HepG2 (cell line): Measurements from ENCODE around the gene MIEF1. TPM values are rescaled to one million over a fixed set of nuclear protein-coding genes. Genes with fewer than 3 reads are reported as not detected.

ENCODE experiments used
- ATAC-seq: fragments of 200-7000 bp; cut with Tn5 transposase; 3 replicates; pipeline ENCODE4 v1.9.1; 2020; ENCODE audit warnings: mild to moderate bottlenecking, moderate library complexity
- BruUV-seq: library from RNA; stranded (reverse); fragments of 400-500 nt; replicated peaks from 2 replicates; lab custom pipeline; 2021; lab: Mats Ljungman, UMichigan
- CTCF ChIA-PET: fragments of 300-600 bp; formaldehyde crosslinking; extraction: SDS; loops from one replicate; lab custom pipeline; 2021; ENCODE audit warnings: low total read pairs, inconsistent platforms, low intra/inter-chr PET ratio; lab: Yijun Ruan, JAX
- POLR2A ChIA-PET: fragments of 350-600 bp; sonication (Branson Sonifier 250); formaldehyde crosslinking; loops from one replicate; lab custom pipeline; 2020; ENCODE audit warnings: antibody characterized with exemption, inconsistent platforms; lab: Yijun Ruan, JAX
- DNase-seq: peaks from one replicate; pipeline ENCODE4 v3.0.0-alpha.2; 2015; ENCODE audit warnings: low spot score
- FAIRE-seq: peaks from 3 replicates; lab custom pipeline; 2011; peaks lifted over from hg19 to GRCh38; lab: Jason Lieb, UNC
- H2AFZ ChIP-seq: one replicate; pipeline ENCODE4 v1.6.1; 2011; ENCODE audit warnings: low read length, inconsistent platforms
- H3K27ac ChIP-seq: fragments of 300-600 bp; 3 replicates; pipeline ENCODE4 v1.8.0; 2011; ENCODE audit warnings: mixed run types, mild to moderate bottlenecking, mixed read lengths, low read length, inconsistent platforms; ENCODE audit not compliant: insufficient read depth; ENCODE audit errors: extremely low read length
- H3K27me3 ChIP-seq, 2 experiments: fragments of 200-600 bp in 1 of 2; 2 replicates in 1 of 2; 3 replicates in 1 of 2; pipeline versions ENCODE4 v1.6.0 to v1.8.0; 2011; ENCODE audit warnings: low read length in 2 of 2, mild to moderate bottlenecking in 2 of 2, moderate library complexity in 2 of 2, inconsistent platforms in 1 of 2; ENCODE audit not compliant: insufficient read depth in 2 of 2, control insufficient read depth in 1 of 2
- H3K36me3 ChIP-seq, 2 experiments: fragments of 200-600 bp in 1 of 2; replicated peaks in 1 of 2; 2 replicates in 1 of 2; 3 replicates in 1 of 2; pipeline versions ENCODE4 v1.5.1 to v1.8.0; 2011; ENCODE audit warnings: low read length in 2 of 2, inconsistent platforms in 1 of 2; ENCODE audit not compliant: insufficient read depth in 2 of 2, control insufficient read depth in 1 of 2
- H3K4me1 ChIP-seq: 2 replicates; pipeline ENCODE4 v1.5.1; 2012; ENCODE audit warnings: low read length, inconsistent platforms; ENCODE audit not compliant: insufficient read depth
- H3K4me2 ChIP-seq: 2 replicates; pipeline ENCODE4 v1.6.0; 2011; ENCODE audit warnings: low read depth, low read length, inconsistent platforms
- H3K4me3 ChIP-seq, 3 experiments: fragments of 200-600 bp in 1 of 3; sonication (generic), shearing (Covaris generic) in 1 of 3; replicated peaks in 1 of 3; 2 replicates each; pipeline ENCODE4 v1.5.1; 2011 to 2016; ENCODE audit warnings: low read length in 3 of 3, inconsistent platforms in 2 of 3, low read depth in 2 of 3, mild to moderate bottlenecking in 2 of 3, control low read depth in 1 of 3, mixed read lengths in 1 of 3; ENCODE audit not compliant: insufficient read depth in 1 of 3
- H3K79me2 ChIP-seq: one replicate; pipeline ENCODE4 v1.6.1; 2011; ENCODE audit warnings: low read length, inconsistent platforms; ENCODE audit not compliant: insufficient read depth
- H3K9ac ChIP-seq: 2 replicates; pipeline ENCODE4 v1.6.0; 2011; ENCODE audit warnings: mild to moderate bottlenecking, low read depth, low read length, inconsistent platforms; ENCODE audit not compliant: insufficient read depth
- H3K9me3 ChIP-seq: 2 replicates; pipeline ENCODE4 v1.5.1; 2012; ENCODE audit warnings: mild to moderate bottlenecking, low read length
- H4K20me1 ChIP-seq: 2 replicates; pipeline ENCODE4 v1.6.0; 2011; ENCODE audit warnings: inconsistent platforms, mild to moderate bottlenecking, low read length, moderate library complexity; ENCODE audit not compliant: insufficient read depth
- NR2F6 ChIP-seq, 2 experiments: IDR thresholded peaks; 2 replicates each; pipeline ENCODE4 v1.6.1; 2016; ENCODE audit warnings: antibody characterized with exemption in 1 of 2, mild to moderate bottlenecking in 1 of 2
- PAF1 ChIP-seq: IDR thresholded peaks from 2 replicates; pipeline ENCODE4 v1.6.1; 2016; ENCODE audit warnings: missing genetic modification reagents, missing compliant biosample characterization
- SRSF9 ChIP-seq: fragments of 200-400 bp; formaldehyde crosslinking; IDR thresholded peaks from 2 replicates; pipeline ENCODE4 v1.6.1; 2018; ENCODE audit warnings: borderline replicate concordance, mild to moderate bottlenecking, low read depth, low read length; ENCODE audit not compliant: insufficient read depth, poor library complexity, severe bottlenecking
- ZBTB8A ChIP-seq: sonication (generic); formaldehyde crosslinking; IDR thresholded peaks from 2 replicates; pipeline ENCODE4 v1.4.0; 2020; ENCODE audit warnings: mild to moderate bottlenecking, low read depth, missing genetic modification reagents, borderline replicate concordance
- ZNF766 ChIP-seq: sonication (generic); formaldehyde crosslinking; IDR thresholded peaks from 2 replicates; pipeline ENCODE4 v1.5.0; 2020; ENCODE audit warnings: missing genetic modification reagents, borderline replicate concordance
- ZNF773 ChIP-seq: sonication (generic); formaldehyde crosslinking; IDR thresholded peaks from 2 replicates; pipeline ENCODE4 v1.4.0; 2020; ENCODE audit warnings: missing genetic modification reagents, borderline replicate concordance
- ZNF792 ChIP-seq: IDR thresholded peaks from 2 replicates; pipeline ENCODE4 v1.6.1; 2016
- WGBS: methylation state at CpG from one replicate; pipeline ENCODE4 v1.1.6; 2017; ENCODE audit warnings: low lambda C conversion rate; 5-methylcytosine and 5-hydroxymethylcytosine counted together
- in situ Hi-C: cut with HindIII; loops from 2 replicates; pipeline ENCODE4 v1.10.0; 2017; ENCODE audit warnings: low pct_unique_long_range_greater_than_20kb; ENCODE audit not compliant: extremely low pct_ligation_motif_present
- intact Hi-C: fragments of 100-400 bp; cut with micrococcal nuclease; formaldehyde crosslinking; loops from one replicate; pipeline ENCODE4 v1.10.0; 2022; ENCODE audit not compliant: unreplicated experiment
- polyA plus RNA-seq, 8 experiments: library from polyadenylated mRNA; depleted of rRNA in 3 of 8; stranded (reverse) in 7 of 8; unstranded in 1 of 8; fragments of >200 nt; fragmentation: Illumina TruSeq in 4 of 8; extraction: Trizol in 4 of 8; gene quantifications; 2 replicates each; pipeline versions ENCODE4 v1.2.1 to v1.2.3, GENCODE V29; 2011 to 2016; ENCODE audit warnings: low read depth in 4 of 8, missing spikeins in 1 of 8, mixed read lengths in 1 of 8; ENCODE audit not compliant: insufficient read depth in 1 of 8
- total RNA-seq, 5 experiments: library from RNA; depleted of rRNA; stranded (reverse); fragments of >200 nt; fragmentation: Illumina TruSeq; extraction: Trizol; gene quantifications; 2 replicates each; pipeline ENCODE4 v1.2.3, GENCODE V29; 2016; ENCODE audit warnings: low read depth in 1 of 5
- TF ChIP-seq, protein P1 (sequence below), 2 experiments: fragments of 450-650 bp in 1 of 2; sonication (generic) in 1 of 2; formaldehyde crosslinking; IDR thresholded peaks; 2 replicates each; pipeline versions ENCODE4 v1.5.0 to v1.8.0; 2020 to 2022; ENCODE audit warnings: mild to moderate bottlenecking in 1 of 2, missing genetic modification reagents in 1 of 2
- TF ChIP-seq, protein P2 (sequence below): sonication (generic); formaldehyde crosslinking; IDR thresholded peaks from 2 replicates; pipeline ENCODE4 v1.4.0; 2020; ENCODE audit warnings: missing genetic modification reagents
- TF ChIP-seq, protein P3 (sequence below): IDR thresholded peaks from 2 replicates; pipeline ENCODE4 v1.6.1; 2016; ENCODE audit warnings: mild to moderate bottlenecking, missing biosample characterization, missing genetic modification reagents
- TF ChIP-seq, protein P4 (sequence below): sonication (generic); formaldehyde crosslinking; IDR thresholded peaks from 2 replicates; pipeline ENCODE4 v1.4.0; 2020; ENCODE audit warnings: missing genetic modification reagents, low read depth, mild to moderate bottlenecking, borderline replicate concordance
- TF ChIP-seq, protein P5 (sequence below): sonication (generic); formaldehyde crosslinking; IDR thresholded peaks from 2 replicates; pipeline ENCODE4 v1.4.0; 2020; ENCODE audit warnings: missing genetic modification reagents, borderline replicate concordance

The MIEF1 gene
- total and polyA plus RNA-seq, 2 of the 13 experiments (the other 11 are each of a cell fraction or from before 2014, with no cell fraction given) = 21.7 to 34.8 TPM

DNA sequence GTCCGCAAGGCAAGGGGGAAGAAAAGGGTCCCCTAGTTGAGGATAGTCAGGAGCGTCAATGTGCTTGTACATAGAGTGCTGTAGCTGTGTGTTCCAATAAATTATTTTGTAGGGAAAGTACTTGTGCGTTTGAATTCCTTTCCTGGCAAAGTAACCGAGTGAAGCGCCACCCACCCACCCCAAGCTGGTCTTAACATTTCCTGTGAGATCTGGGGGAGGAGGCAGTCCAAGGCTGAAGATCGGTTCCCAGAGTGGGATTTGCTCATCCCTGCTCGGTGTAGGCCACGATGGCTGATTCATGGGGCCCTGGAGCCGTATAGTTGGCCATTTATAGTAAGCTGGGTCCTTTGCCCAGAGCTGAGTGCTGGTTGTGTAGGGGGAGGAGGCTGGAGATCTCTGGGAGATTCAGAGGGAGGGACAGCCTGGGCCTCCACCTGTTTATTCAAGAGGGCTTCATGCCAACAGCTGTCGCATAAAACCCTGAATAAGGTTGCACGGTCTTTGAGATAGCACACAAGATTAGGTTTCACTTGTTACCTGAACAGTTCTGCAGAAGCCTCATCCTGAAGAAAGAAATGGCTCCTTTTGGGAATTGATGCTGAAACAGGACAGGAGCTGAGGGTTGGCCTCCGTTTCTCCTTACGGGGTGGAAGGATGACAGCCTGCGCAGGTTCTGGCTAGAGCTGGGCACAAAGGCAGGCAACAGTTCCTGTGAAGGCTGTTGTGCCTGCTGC, 20.6 kb downstream of the MIEF1 start (continued):
- TF ChIP-seq, protein P1, sequence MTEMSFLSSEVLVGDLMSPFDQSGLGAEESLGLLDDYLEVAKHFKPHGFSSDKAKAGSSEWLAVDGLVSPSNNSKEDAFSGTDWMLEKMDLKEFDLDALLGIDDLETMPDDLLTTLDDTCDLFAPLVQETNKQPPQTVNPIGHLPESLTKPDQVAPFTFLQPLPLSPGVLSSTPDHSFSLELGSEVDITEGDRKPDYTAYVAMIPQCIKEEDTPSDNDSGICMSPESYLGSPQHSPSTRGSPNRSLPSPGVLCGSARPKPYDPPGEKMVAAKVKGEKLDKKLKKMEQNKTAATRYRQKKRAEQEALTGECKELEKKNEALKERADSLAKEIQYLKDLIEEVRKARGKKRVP (CRISPR knock-in tag; IDR thresholded peaks at IDR 0.05) = 0 out of 4 replicates have a peak, but pooled peaks of 1 of the 2 experiments have one; percentile 27
- no peak for TF ChIP-seq SRSF9
- TF ChIP-seq, all 625 proteins: peak for 46

DNA sequence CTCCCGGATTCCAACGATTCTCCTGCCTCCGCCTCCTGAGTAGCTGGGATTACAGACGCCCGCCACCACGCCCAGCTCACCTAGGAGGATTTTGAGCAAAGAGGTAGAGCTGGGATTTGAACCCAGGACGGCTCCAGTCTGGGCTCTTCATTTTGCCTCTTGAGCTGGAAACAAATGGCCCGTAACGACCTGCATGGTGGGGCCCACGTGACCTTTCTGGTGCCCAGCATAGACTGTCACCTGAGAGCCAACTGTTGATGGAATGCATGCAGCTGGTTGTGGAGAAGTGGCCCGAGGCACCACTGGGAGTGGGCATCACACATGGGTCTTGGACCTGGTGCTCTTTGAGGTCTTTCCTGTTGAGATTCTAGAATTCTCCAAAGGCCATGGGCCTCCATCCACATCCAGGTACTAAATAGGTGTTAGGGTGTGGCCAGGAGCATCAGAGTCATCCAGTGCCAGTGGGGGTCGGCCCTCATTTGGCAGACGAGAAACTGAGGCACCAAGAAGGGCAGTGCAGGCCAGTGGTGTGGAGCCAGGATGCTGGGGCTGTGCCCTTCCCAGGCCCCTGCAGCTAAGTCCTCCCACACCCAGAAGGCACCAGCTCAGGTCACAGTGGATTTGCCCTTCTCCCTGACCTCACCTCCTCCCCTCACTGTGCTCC, 22.1 kb downstream of the MIEF1 start:
- Histone ChIP-seq H3K9ac (no peak overlapping the region), H3K27ac (peak overlapping the region; percentile 16), H3K79me2 (peaks cover 32% of the 10 kb centered on the region), H3K9me3 (no peaks in the 10 kb centered on the region), H3K27me3 (no peaks in the 10 kb centered on the region; a peak in 1 of 5 replicates), H3K4me3 (no peak overlapping the region), H2AFZ (no peak overlapping the region), H3K36me3 (peaks cover 14 to 31% of the 10 kb centered on the region in 2 experiments; a peak in 4 of 5 replicates), H4K20me1 (peaks cover 67% of the 10 kb centered on the region), H3K4me2 (no peak overlapping the region), H3K4me1 (peaks cover 69% of the 10 kb centered on the region)
- WGBS = 95% methylated on average over 12 of the region's 13 CpGs
- DNase-seq (no peak), FAIRE-seq (no peak), ATAC-seq (peak; percentile 1; the same call in 1 of the 3 replicates)
- intact Hi-C loops = no loop called here
- in situ Hi-C loops = no loop called here
- POLR2A ChIA-PET = interaction anchor here (0.6 to 11.2 kb wide), 10 partner anchors 8 to 520 kb away, joined by 3 to 167 read pairs (median 4); partner anchors contain the start of genes MIEF1 and RPS19BP1
- no TSS peak for BruUV-seq
- CTCF ChIA-PET = no interaction called here
- TF ChIP-seq ZNF773 (CRISPR knock-in tag) (no peak), ZNF766 (CRISPR knock-in tag) (no peak), NR2F6 (IDR thresholded peaks at IDR 0.05) (no peak), NR2F6 (CRISPR knock-in tag; IDR thresholded peaks at IDR 0.05) (0 out of 2 replicates have a peak, but pooled peaks have one; percentile 37), ZBTB8A (CRISPR knock-in tag) (no peak), PAF1 (CRISPR knock-in tag) (peak; percentile 64), ZNF792 (CRISPR knock-in tag) (no peak)
- TF ChIP-seq, protein P2, sequence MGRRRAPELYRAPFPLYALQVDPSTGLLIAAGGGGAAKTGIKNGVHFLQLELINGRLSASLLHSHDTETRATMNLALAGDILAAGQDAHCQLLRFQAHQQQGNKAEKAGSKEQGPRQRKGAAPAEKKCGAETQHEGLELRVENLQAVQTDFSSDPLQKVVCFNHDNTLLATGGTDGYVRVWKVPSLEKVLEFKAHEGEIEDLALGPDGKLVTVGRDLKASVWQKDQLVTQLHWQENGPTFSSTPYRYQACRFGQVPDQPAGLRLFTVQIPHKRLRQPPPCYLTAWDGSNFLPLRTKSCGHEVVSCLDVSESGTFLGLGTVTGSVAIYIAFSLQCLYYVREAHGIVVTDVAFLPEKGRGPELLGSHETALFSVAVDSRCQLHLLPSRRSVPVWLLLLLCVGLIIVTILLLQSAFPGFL (CRISPR knock-in tag) = no peak
- TF ChIP-seq, protein P3, sequence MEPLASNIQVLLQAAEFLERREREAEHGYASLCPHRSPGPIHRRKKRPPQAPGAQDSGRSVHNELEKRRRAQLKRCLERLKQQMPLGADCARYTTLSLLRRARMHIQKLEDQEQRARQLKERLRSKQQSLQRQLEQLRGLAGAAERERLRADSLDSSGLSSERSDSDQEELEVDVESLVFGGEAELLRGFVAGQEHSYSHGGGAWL (CRISPR knock-in tag) = no peak
- TF ChIP-seq, protein P4, sequence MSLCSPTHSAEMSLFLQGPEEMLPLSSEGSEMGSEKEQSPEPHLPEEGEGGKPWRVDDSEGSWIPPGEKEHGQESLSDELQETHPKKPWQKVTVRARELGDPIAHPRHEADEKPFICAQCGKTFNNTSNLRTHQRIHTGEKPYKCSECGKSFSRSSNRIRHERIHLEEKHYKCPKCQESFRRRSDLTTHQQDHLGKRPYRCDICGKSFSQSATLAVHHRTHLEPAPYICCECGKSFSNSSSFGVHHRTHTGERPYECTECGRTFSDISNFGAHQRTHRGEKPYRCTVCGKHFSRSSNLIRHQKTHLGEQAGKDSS (CRISPR knock-in tag) = no peak
- TF ChIP-seq, protein P5, sequence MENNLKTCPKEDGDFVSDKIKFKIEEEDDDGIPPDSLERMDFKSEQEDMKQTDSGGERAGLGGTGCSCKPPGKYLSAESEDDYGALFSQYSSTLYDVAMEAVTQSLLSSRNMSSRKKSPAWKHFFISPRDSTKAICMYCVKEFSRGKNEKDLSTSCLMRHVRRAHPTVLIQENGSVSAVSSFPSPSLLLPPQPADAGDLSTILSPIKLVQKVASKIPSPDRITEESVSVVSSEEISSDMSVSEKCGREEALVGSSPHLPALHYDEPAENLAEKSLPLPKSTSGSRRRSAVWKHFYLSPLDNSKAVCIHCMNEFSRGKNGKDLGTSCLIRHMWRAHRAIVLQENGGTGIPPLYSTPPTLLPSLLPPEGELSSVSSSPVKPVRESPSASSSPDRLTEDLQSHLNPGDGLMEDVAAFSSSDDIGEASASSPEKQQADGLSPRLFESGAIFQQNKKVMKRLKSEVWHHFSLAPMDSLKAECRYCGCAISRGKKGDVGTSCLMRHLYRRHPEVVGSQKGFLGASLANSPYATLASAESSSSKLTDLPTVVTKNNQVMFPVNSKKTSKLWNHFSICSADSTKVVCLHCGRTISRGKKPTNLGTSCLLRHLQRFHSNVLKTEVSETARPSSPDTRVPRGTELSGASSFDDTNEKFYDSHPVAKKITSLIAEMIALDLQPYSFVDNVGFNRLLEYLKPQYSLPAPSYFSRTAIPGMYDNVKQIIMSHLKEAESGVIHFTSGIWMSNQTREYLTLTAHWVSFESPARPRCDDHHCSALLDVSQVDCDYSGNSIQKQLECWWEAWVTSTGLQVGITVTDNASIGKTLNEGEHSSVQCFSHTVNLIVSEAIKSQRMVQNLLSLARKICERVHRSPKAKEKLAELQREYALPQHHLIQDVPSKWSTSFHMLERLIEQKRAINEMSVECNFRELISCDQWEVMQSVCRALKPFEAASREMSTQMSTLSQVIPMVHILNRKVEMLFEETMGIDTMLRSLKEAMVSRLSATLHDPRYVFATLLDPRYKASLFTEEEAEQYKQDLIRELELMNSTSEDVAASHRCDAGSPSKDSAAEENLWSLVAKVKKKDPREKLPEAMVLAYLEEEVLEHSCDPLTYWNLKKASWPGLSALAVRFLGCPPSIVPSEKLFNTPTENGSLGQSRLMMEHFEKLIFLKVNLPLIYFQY (CRISPR knock-in tag) = no peak
